MCF 10A (cell line): ENCODE results near the gene CLEC4F. TPM values are rescaled to one million over a fixed set of nuclear protein-coding genes. Genes with fewer than 3 reads are reported as not detected.

Source experiments
- BruUV-seq: library from RNA; stranded (reverse); fragments of 400-500 nt; replicated peaks from 2 replicates; lab custom pipeline; 2021; lab: Mats Ljungman, UMichigan
- CTCF ChIA-PET: fragments of 300-600 bp; sonication (Branson Sonifier 250); formaldehyde crosslinking; extraction: SDS; loops from one replicate; lab custom pipeline; 2021; ENCODE audit warnings: antibody characterized with exemption, inconsistent platforms; lab: Yijun Ruan, JAX
- POLR2A ChIA-PET: fragments of 300-600, 350-650 bp; sonication (Branson Sonifier 250); formaldehyde crosslinking; extraction: SDS; loops from one replicate; lab custom pipeline; 2020; ENCODE audit warnings: antibody characterized with exemption, inconsistent platforms; lab: Yijun Ruan, JAX
- DNase-seq: peaks from one replicate; pipeline ENCODE4 v3.0.0-alpha.2; 2018; ENCODE audit not compliant: unreplicated experiment
- H3K27ac Mint-ChIP-seq: one replicate; pipeline ENCODE4 v1.8.0; 2022; ENCODE audit warnings: mild to moderate bottlenecking, low read depth, mixed read lengths; ENCODE audit not compliant: unreplicated experiment
- H3K27me3 Mint-ChIP-seq: one replicate; pipeline ENCODE4 v1.8.0; 2022; ENCODE audit warnings: mixed read lengths; ENCODE audit not compliant: insufficient read depth, unreplicated experiment
- H3K36me3 Mint-ChIP-seq: one replicate; pipeline ENCODE4 v1.8.0; 2022; ENCODE audit warnings: mild to moderate bottlenecking, moderate library complexity, mixed read lengths; ENCODE audit not compliant: insufficient read depth, unreplicated experiment
- H3K4me1 Mint-ChIP-seq: one replicate; pipeline ENCODE4 v1.8.0; 2022; ENCODE audit warnings: mixed read lengths; ENCODE audit not compliant: insufficient read depth, unreplicated experiment
- H3K4me3 Mint-ChIP-seq: one replicate; pipeline ENCODE4 v1.8.0; 2022; ENCODE audit warnings: mild to moderate bottlenecking, moderate library complexity, mixed read lengths; ENCODE audit not compliant: unreplicated experiment
- H3K9me3 Mint-ChIP-seq: one replicate; pipeline ENCODE4 v1.8.0; 2022; ENCODE audit warnings: mixed read lengths; ENCODE audit not compliant: unreplicated experiment
- intact Hi-C: fragments of 100-400 bp; cut with micrococcal nuclease; formaldehyde crosslinking; loops from 2 replicates; pipeline ENCODE4 v1.14.1; 2022
- total RNA-seq: library from RNA; stranded (reverse); gene quantifications from 2 replicates; pipeline ENCODE4 v1.2.3, GENCODE V29; 2022
- TF ChIP-seq, protein P1 (sequence below): fragments of 200-600 bp; IDR thresholded peaks from one replicate; pipeline ENCODE4 v1.8.0; 2022; ENCODE audit warnings: antibody characterized with exemption, mild to moderate bottlenecking; ENCODE audit not compliant: unreplicated experiment

Gene CLEC4F
- total RNA-seq, 1 experiment from 2014 or later, result not detected

- CTCF ChIA-PET, result interaction anchor here (0.7 kb wide), 1 partner anchor 1625 kb away, joined by 3 read pairs; no protein-coding TSS in a partner anchor
- POLR2A ChIA-PET, result interaction anchor here (0.5 kb wide), 1 partner anchor 139 kb away, joined by 4 read pairs; no protein-coding TSS in a partner anchor
- no peaks in the 10 kb centered on the region for H3K36me3 Mint-ChIP-seq
- no peak for DNase-seq
- H3K9me3 Mint-ChIP-seq, result no peaks in the 10 kb centered on the region
- no peak overlapping the region for H3K4me3 Mint-ChIP-seq
- H3K27me3 Mint-ChIP-seq, result peaks cover 27% of the 10 kb centered on the region
- no TSS peak for BruUV-seq
- intact Hi-C loops, result no loop called here
- no peak overlapping the region for H3K27ac Mint-ChIP-seq
- TF ChIP-seq, protein P1, sequence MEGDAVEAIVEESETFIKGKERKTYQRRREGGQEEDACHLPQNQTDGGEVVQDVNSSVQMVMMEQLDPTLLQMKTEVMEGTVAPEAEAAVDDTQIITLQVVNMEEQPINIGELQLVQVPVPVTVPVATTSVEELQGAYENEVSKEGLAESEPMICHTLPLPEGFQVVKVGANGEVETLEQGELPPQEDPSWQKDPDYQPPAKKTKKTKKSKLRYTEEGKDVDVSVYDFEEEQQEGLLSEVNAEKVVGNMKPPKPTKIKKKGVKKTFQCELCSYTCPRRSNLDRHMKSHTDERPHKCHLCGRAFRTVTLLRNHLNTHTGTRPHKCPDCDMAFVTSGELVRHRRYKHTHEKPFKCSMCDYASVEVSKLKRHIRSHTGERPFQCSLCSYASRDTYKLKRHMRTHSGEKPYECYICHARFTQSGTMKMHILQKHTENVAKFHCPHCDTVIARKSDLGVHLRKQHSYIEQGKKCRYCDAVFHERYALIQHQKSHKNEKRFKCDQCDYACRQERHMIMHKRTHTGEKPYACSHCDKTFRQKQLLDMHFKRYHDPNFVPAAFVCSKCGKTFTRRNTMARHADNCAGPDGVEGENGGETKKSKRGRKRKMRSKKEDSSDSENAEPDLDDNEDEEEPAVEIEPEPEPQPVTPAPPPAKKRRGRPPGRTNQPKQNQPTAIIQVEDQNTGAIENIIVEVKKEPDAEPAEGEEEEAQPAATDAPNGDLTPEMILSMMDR, result no peak
- peaks cover 6% of the 10 kb centered on the region for H3K4me1 Mint-ChIP-seq
Measured at GRCh38 chr2:70854411-70854810, 34.0 kb upstream of the CLEC4F start.

GRCh38 chr2:70852824-70853223, 32.4 kb upstream of the CLEC4F start:
- intact Hi-C loops, result no loop called here
- H3K36me3 Mint-ChIP-seq, result no peaks in the 10 kb centered on the region
- H3K4me1 Mint-ChIP-seq, result peaks cover 6% of the 10 kb centered on the region
- TF ChIP-seq, protein P1, result no peak
- POLR2A ChIA-PET, result no interaction called here
- H3K27me3 Mint-ChIP-seq, result peaks cover 24% of the 10 kb centered on the region
- H3K4me3 Mint-ChIP-seq, result no peak overlapping the region
- CTCF ChIA-PET, result interaction anchor here (0.9 to 2.6 kb wide), 3 partner anchors 9 to 93 kb away, joined by 3 to 10 read pairs (median 8); no protein-coding TSS in a partner anchor
- DNase-seq, result no peak
- no TSS peak for BruUV-seq
- H3K27ac Mint-ChIP-seq, result no peak overlapping the region
- no peaks in the 10 kb centered on the region for H3K9me3 Mint-ChIP-seq

- Mint-ChIP-seq H3K4me3 (no peak overlapping the region), H3K27me3 (peaks cover 24% of the 10 kb centered on the region), H3K27ac (no peak overlapping the region), H3K36me3 (no peaks in the 10 kb centered on the region), H3K4me1 (peaks cover 6% of the 10 kb centered on the region), H3K9me3 (no peaks in the 10 kb centered on the region)
- POLR2A ChIA-PET, result interaction anchor here (0.7 kb wide), 1 partner anchor 62 kb away, joined by 3 read pairs; no protein-coding TSS in a partner anchor
- TF ChIP-seq, protein P1, result no peak
- CTCF ChIA-PET, result interaction anchor here (0.9 to 2.6 kb wide), 3 partner anchors 10 to 94 kb away, joined by 3 to 10 read pairs (median 8); no protein-coding TSS in a partner anchor
- BruUV-seq, result no TSS peak
- DNase-seq, result no peak
- intact Hi-C loops, result no loop called here
Measured at GRCh38 chr2:70851704-70852103, 31.3 kb upstream of the CLEC4F start.

DNA sequence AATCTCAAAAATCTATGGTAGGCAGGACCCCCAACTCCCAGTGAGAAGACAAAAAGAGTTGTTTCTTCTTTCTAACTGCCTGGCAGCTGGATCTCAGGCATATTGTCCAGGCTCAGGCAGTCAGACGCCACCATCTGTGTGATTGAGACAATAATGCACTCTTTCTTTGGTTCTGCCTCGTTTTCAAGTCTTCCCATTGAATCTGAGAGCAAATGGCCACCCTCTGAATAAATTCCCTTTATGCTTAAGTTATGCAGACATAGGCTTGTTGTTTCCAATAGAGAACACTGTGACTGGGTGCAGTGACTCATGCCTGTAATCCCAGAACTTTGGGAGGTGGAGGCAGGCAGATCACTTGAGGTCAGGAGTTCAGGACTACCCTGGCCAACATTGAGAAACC, 30.5 kb upstream of the CLEC4F start:
- Mint-ChIP-seq H3K27ac (no peak overlapping the region), H3K9me3 (no peaks in the 10 kb centered on the region), H3K4me1 (peaks cover 6% of the 10 kb centered on the region), H3K4me3 (no peak overlapping the region), H3K36me3 (no peaks in the 10 kb centered on the region), H3K27me3 (peaks cover 31% of the 10 kb centered on the region)
- POLR2A ChIA-PET, result interaction anchor here (0.7 kb wide), 1 partner anchor 61 kb away, joined by 3 read pairs; no protein-coding TSS in a partner anchor
- CTCF ChIA-PET, result interaction anchor here (2.6 kb wide), 1 partner anchor 20 kb away, joined by 10 read pairs; no protein-coding TSS in a partner anchor
- TF ChIP-seq, protein P1, result no peak
- intact Hi-C loops, result no loop called here
- BruUV-seq, result no TSS peak
- peak; percentile 7 for DNase-seq
